IMR-90 (cell line): ENCODE results near the gene KRCC1.

ENCODE experiments used
- BHLHE40 ChIP-seq: fragments of 150-350 bp; IDR thresholded peaks from 2 replicates; pipeline ENCODE4 v1.6.1; 2016; ENCODE audit warnings: mild to moderate bottlenecking, low read depth, low read length
- CEBPB ChIP-seq: IDR thresholded peaks from 2 replicates; pipeline ENCODE4 v1.6.1; 2012; ENCODE audit warnings: low read depth, low read length, improper control_type of control experiment
- CTCF ChIP-seq: conservative IDR thresholded peaks from 2 replicates; pipeline ENCODE4 v1.5.1; 2012; ENCODE audit warnings: mild to moderate bottlenecking, low read depth, low read length, improper control_type of control experiment
- ELK1 ChIP-seq: fragments of 150-350 bp; IDR thresholded peaks from 2 replicates; pipeline ENCODE4 v1.6.1; 2016; ENCODE audit warnings: low read depth, mild to moderate bottlenecking, low read length, moderate library complexity, borderline replicate concordance
- MXI1 ChIP-seq: IDR thresholded peaks from 2 replicates; pipeline ENCODE4 v1.6.1; 2012; ENCODE audit warnings: low read depth, mild to moderate bottlenecking, low read length, moderate library complexity, borderline replicate concordance
- NFE2L2 ChIP-seq: fragments of 150-350 bp; IDR thresholded peaks from 2 replicates; pipeline ENCODE4 v1.6.1; 2016; ENCODE audit warnings: low read depth, mild to moderate bottlenecking, low read length
- POLR2A ChIP-seq: IDR thresholded peaks from 2 replicates; pipeline ENCODE4 v1.6.1; 2012; ENCODE audit warnings: mild to moderate bottlenecking, low read depth, low read length
- RAD21 ChIP-seq: IDR thresholded peaks from 2 replicates; pipeline ENCODE4 v1.6.1; 2012; ENCODE audit warnings: low read length, improper control_type of control experiment
- RFX5 ChIP-seq: IDR thresholded peaks from 2 replicates; pipeline ENCODE4 v1.8.0; 2012; ENCODE audit warnings: low read depth, mild to moderate bottlenecking, low read length, moderate library complexity
- SMC3 ChIP-seq: fragments of 150-350 bp; IDR thresholded peaks from 2 replicates; pipeline ENCODE4 v1.6.1; 2016; ENCODE audit warnings: low read depth, mild to moderate bottlenecking, antibody characterized with exemption, low read length, moderate library complexity
- USF2 ChIP-seq: fragments of 150-350 bp; IDR thresholded peaks from 2 replicates; pipeline ENCODE4 v1.6.1; 2017; ENCODE audit warnings: mild to moderate bottlenecking, antibody characterized with exemption, low read length, low read depth

- TF ChIP-seq RAD21 (no peak), CTCF (no peak), USF2 (no peak), POLR2A (no peak), NFE2L2 (no peak), RFX5 (no peak), BHLHE40 (no peak), CEBPB (no peak), MXI1 (no peak), ELK1 (no peak), SMC3 (no peak)
Measured at GRCh38 chr2:88053934-88054781, 1.4 kb downstream of the KRCC1 start.
